ENCODE results near the gene CHST8. TPM values are rescaled to one million over a fixed set of nuclear protein-coding genes. Genes with fewer than 3 reads are reported as not detected.

Gene CHST8
- polyA plus RNA-seq, 2 of the 4 experiments (the other 2 are of a cell fraction), result not detected

DNA sequence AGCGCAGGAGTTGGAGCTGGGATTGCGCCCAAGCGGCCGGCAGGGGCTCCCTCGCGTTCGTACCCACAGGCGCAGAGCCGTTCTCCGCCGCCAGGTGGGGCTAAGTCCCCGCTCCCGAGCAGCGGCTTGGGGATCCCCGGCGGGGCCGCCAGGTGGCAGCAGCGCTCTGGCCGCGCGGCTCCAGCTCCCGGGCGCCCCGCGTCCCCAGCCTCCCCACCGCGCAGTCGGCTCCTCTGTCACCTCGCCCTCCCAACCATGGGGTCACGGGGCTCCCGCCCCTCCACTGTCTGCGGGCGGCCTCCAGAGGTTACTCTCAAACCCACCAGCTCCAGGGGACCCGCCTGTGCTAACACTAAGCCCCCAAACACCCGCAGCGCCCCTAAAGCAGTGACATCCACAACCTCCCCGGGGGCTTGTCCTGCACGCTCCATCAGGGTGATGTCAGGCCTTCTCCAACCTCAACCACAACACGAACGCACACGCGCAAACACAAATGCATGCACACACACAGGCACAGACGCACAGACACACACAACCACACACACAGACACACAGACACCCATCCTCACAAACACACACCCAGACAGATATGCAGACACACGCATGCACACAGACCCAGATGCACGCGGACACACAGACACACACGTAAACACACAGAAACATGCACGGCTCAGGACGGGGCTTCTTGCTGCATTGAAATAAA lies 156.5 kb downstream of the CHST8 start:
- H3K4me3 ChIP-seq, result peak overlapping the region; percentile 42
- TF ChIP-seq CHD2 (IDR thresholded peaks at IDR 0.05; ENCODE audit: low read length, partially characterized antibody) (peak; percentile 14), HOXB13 (CRISPR knock-in tag; IDR thresholded peaks at IDR 0.05; ENCODE audit: low read depth) (no peak), SMC3 (IDR thresholded peaks at IDR 0.05) (peak; percentile 100), EHF (CRISPR knock-in tag; IDR thresholded peaks at IDR 0.05) (no peak), ESRRA (IDR thresholded peaks at IDR 0.05; ENCODE audit: borderline replicate concordance, low read length) (no peak), NFE2L2 (conservative IDR thresholded peaks at IDR 0.05; ENCODE audit: low read length) (no peak), RNF2 (IDR thresholded peaks at IDR 0.05; ENCODE audit: borderline replicate concordance, low read depth) (no peak), FOSL2 (IDR thresholded peaks at IDR 0.05) (no peak), FOSL2 (CRISPR knock-in tag; IDR thresholded peaks at IDR 0.05) (no peak), EP300 (IDR thresholded peaks at IDR 0.05) (no peak), ZFP36 (IDR thresholded peaks at IDR 0.05; ENCODE audit: borderline replicate concordance, partially characterized antibody) (no peak), MYC (IDR thresholded peaks at IDR 0.05; ENCODE audit: borderline replicate concordance, low read length) (peak; percentile 70), FOSB (CRISPR knock-in tag; IDR thresholded peaks at IDR 0.05) (no peak), HOXB5 (CRISPR knock-in tag; IDR thresholded peaks at IDR 0.05) (no peak), KDM5A (IDR thresholded peaks at IDR 0.05) (no peak), JUN (IDR thresholded peaks at IDR 0.05) (peak in 1 of 2 experiments; percentile 70; a peak in 1 of 5 replicates), ZNF302 (CRISPR knock-in tag; IDR thresholded peaks at IDR 0.05) (no peak), RAD21 (conservative IDR thresholded peaks at IDR 0.05 in 1 of 2, IDR thresholded peaks at IDR 0.05 in 1 of 2) (peak; percentile 100), NR3C1 (IDR thresholded peaks at IDR 0.05) (no peak), HOXA7 (CRISPR knock-in tag; IDR thresholded peaks at IDR 0.05) (no peak), HDAC2 (IDR thresholded peaks at IDR 0.05) (no peak), BHLHE40 (IDR thresholded peaks at IDR 0.05; ENCODE audit: low read depth, low read length) (no peak), JUNB (IDR thresholded peaks at IDR 0.05) (no peak), SREBF2 (IDR thresholded peaks at IDR 0.05) (no peak), NPAS2 (CRISPR knock-in tag; IDR thresholded peaks at IDR 0.05; ENCODE audit: borderline replicate concordance) (no peak)
- TF ChIP-seq, protein P1, sequence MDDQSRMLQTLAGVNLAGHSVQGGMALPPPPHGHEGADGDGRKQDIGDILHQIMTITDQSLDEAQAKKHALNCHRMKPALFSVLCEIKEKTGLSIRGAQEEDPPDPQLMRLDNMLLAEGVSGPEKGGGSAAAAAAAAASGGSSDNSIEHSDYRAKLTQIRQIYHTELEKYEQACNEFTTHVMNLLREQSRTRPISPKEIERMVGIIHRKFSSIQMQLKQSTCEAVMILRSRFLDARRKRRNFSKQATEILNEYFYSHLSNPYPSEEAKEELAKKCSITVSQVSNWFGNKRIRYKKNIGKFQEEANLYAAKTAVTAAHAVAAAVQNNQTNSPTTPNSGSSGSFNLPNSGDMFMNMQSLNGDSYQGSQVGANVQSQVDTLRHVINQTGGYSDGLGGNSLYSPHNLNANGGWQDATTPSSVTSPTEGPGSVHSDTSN (IDR thresholded peaks at IDR 0.05), result no peak
- TF ChIP-seq, protein P2, sequence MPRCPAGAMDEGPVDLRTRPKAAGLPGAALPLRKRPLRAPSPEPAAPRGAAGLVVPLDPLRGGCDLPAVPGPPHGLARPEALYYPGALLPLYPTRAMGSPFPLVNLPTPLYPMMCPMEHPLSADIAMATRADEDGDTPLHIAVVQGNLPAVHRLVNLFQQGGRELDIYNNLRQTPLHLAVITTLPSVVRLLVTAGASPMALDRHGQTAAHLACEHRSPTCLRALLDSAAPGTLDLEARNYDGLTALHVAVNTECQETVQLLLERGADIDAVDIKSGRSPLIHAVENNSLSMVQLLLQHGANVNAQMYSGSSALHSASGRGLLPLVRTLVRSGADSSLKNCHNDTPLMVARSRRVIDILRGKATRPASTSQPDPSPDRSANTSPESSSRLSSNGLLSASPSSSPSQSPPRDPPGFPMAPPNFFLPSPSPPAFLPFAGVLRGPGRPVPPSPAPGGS (IDR thresholded peaks at IDR 0.05), result no peak
- TF ChIP-seq, protein P3, sequence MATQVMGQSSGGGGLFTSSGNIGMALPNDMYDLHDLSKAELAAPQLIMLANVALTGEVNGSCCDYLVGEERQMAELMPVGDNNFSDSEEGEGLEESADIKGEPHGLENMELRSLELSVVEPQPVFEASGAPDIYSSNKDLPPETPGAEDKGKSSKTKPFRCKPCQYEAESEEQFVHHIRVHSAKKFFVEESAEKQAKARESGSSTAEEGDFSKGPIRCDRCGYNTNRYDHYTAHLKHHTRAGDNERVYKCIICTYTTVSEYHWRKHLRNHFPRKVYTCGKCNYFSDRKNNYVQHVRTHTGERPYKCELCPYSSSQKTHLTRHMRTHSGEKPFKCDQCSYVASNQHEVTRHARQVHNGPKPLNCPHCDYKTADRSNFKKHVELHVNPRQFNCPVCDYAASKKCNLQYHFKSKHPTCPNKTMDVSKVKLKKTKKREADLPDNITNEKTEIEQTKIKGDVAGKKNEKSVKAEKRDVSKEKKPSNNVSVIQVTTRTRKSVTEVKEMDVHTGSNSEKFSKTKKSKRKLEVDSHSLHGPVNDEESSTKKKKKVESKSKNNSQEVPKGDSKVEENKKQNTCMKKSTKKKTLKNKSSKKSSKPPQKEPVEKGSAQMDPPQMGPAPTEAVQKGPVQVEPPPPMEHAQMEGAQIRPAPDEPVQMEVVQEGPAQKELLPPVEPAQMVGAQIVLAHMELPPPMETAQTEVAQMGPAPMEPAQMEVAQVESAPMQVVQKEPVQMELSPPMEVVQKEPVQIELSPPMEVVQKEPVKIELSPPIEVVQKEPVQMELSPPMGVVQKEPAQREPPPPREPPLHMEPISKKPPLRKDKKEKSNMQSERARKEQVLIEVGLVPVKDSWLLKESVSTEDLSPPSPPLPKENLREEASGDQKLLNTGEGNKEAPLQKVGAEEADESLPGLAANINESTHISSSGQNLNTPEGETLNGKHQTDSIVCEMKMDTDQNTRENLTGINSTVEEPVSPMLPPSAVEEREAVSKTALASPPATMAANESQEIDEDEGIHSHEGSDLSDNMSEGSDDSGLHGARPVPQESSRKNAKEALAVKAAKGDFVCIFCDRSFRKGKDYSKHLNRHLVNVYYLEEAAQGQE (IDR thresholded peaks at IDR 0.05), result no peak
- TF ChIP-seq, protein P4, sequence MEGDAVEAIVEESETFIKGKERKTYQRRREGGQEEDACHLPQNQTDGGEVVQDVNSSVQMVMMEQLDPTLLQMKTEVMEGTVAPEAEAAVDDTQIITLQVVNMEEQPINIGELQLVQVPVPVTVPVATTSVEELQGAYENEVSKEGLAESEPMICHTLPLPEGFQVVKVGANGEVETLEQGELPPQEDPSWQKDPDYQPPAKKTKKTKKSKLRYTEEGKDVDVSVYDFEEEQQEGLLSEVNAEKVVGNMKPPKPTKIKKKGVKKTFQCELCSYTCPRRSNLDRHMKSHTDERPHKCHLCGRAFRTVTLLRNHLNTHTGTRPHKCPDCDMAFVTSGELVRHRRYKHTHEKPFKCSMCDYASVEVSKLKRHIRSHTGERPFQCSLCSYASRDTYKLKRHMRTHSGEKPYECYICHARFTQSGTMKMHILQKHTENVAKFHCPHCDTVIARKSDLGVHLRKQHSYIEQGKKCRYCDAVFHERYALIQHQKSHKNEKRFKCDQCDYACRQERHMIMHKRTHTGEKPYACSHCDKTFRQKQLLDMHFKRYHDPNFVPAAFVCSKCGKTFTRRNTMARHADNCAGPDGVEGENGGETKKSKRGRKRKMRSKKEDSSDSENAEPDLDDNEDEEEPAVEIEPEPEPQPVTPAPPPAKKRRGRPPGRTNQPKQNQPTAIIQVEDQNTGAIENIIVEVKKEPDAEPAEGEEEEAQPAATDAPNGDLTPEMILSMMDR (IDR thresholded peaks at IDR 0.05), result peak; percentile 100
- TF ChIP-seq, protein P5, sequence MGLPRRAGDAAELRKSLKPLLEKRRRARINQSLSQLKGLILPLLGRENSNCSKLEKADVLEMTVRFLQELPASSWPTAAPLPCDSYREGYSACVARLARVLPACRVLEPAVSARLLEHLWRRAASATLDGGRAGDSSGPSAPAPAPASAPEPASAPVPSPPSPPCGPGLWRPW (IDR thresholded peaks at IDR 0.05), result no peak
- TF ChIP-seq, protein P6, sequence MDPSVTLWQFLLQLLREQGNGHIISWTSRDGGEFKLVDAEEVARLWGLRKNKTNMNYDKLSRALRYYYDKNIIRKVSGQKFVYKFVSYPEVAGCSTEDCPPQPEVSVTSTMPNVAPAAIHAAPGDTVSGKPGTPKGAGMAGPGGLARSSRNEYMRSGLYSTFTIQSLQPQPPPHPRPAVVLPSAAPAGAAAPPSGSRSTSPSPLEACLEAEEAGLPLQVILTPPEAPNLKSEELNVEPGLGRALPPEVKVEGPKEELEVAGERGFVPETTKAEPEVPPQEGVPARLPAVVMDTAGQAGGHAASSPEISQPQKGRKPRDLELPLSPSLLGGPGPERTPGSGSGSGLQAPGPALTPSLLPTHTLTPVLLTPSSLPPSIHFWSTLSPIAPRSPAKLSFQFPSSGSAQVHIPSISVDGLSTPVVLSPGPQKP (IDR thresholded peaks at IDR 0.05; ENCODE audit: low read depth, low read length), result no peak

More for the DNA sequence above, 156.5 kb downstream of the CHST8 start:
- CTCF ChIA-PET, result interaction anchor here (0.6 to 12.7 kb wide), 259 partner anchors 9 to 1471 kb away, joined by 3 to 510 read pairs (median 5); partner anchors contain the start of genes KCTD15, PEPD, WTIP and ZNF30
- POLR2A ChIA-PET, result interaction anchor here (1.0 to 2.8 kb wide), 4 partner anchors 17 to 318 kb away, joined by 4 to 13 read pairs (median 10); partner anchors contain the start of gene KCTD15
- peaks cover 27% of the 10 kb centered on the region for H3K4me1 ChIP-seq
- peak overlapping the region; percentile 94 for H3K4me2 ChIP-seq
- peak overlapping the region in 1 of 2 experiments; percentile 42; a peak in 2 of 6 replicates for H3K27ac ChIP-seq
- 0 out of 3 replicates have a peak, but pooled peaks cover 5% of the 10 kb centered on the region for H3K9me3 ChIP-seq
- WGBS (ENCODE audit: missing lambda C conversion rate), result 7% methylated on average over 34 of the region's 49 CpGs
- ATAC-seq (peak; percentile 61 to 85), DNase-seq (ENCODE audit: low read depth in 1 of 2, low spot score in 1 of 2) (peak; percentile 85 to 96), FAIRE-seq (no peak)
